HepG2 (cell line): ENCODE data around the gene SLC38A4. TPM values are rescaled to one million over a fixed set of nuclear protein-coding genes. Genes with fewer than 3 reads are reported as not detected.

Experiments
- ATAC-seq: fragments of 200-7000 bp; cut with Tn5 transposase; 3 replicates; pipeline ENCODE4 v1.9.1; 2020; ENCODE audit warnings: mild to moderate bottlenecking, moderate library complexity
- BruUV-seq: library from RNA; stranded (reverse); fragments of 400-500 nt; replicated peaks from 2 replicates; lab custom pipeline; 2021; lab: Mats Ljungman, UMichigan
- CTCF ChIA-PET: fragments of 300-600 bp; formaldehyde crosslinking; extraction: SDS; loops from one replicate; lab custom pipeline; 2021; ENCODE audit warnings: low total read pairs, inconsistent platforms, low intra/inter-chr PET ratio; lab: Yijun Ruan, JAX
- POLR2A ChIA-PET: fragments of 350-600 bp; sonication (Branson Sonifier 250); formaldehyde crosslinking; loops from one replicate; lab custom pipeline; 2020; ENCODE audit warnings: antibody characterized with exemption, inconsistent platforms; lab: Yijun Ruan, JAX
- DNase-seq: peaks from one replicate; pipeline ENCODE4 v3.0.0-alpha.2; 2015; ENCODE audit warnings: low spot score
- FAIRE-seq: peaks from 3 replicates; lab custom pipeline; 2011; peaks lifted over from hg19 to GRCh38; lab: Jason Lieb, UNC
- H2AFZ ChIP-seq: one replicate; pipeline ENCODE4 v1.6.1; 2011; ENCODE audit warnings: low read length, inconsistent platforms
- H3K27ac ChIP-seq: fragments of 300-600 bp; 3 replicates; pipeline ENCODE4 v1.8.0; 2011; ENCODE audit warnings: mixed run types, mild to moderate bottlenecking, mixed read lengths, low read length, inconsistent platforms; ENCODE audit not compliant: insufficient read depth; ENCODE audit errors: extremely low read length
- H3K27me3 ChIP-seq, 2 experiments: fragments of 200-600 bp in 1 of 2; 2 replicates in 1 of 2; 3 replicates in 1 of 2; pipeline versions ENCODE4 v1.6.0 to v1.8.0; 2011; ENCODE audit warnings: low read length in 2 of 2, mild to moderate bottlenecking in 2 of 2, moderate library complexity in 2 of 2, inconsistent platforms in 1 of 2; ENCODE audit not compliant: insufficient read depth in 2 of 2, control insufficient read depth in 1 of 2
- H3K36me3 ChIP-seq, 2 experiments: fragments of 200-600 bp in 1 of 2; replicated peaks in 1 of 2; 2 replicates in 1 of 2; 3 replicates in 1 of 2; pipeline versions ENCODE4 v1.5.1 to v1.8.0; 2011; ENCODE audit warnings: low read length in 2 of 2, inconsistent platforms in 1 of 2; ENCODE audit not compliant: insufficient read depth in 2 of 2, control insufficient read depth in 1 of 2
- H3K4me1 ChIP-seq: 2 replicates; pipeline ENCODE4 v1.5.1; 2012; ENCODE audit warnings: low read length, inconsistent platforms; ENCODE audit not compliant: insufficient read depth
- H3K4me2 ChIP-seq: 2 replicates; pipeline ENCODE4 v1.6.0; 2011; ENCODE audit warnings: low read depth, low read length, inconsistent platforms
- H3K4me3 ChIP-seq, 3 experiments: fragments of 200-600 bp in 1 of 3; sonication (generic), shearing (Covaris generic) in 1 of 3; replicated peaks in 1 of 3; 2 replicates each; pipeline ENCODE4 v1.5.1; 2011 to 2016; ENCODE audit warnings: low read length in 3 of 3, inconsistent platforms in 2 of 3, low read depth in 2 of 3, mild to moderate bottlenecking in 2 of 3, control low read depth in 1 of 3, mixed read lengths in 1 of 3; ENCODE audit not compliant: insufficient read depth in 1 of 3
- H3K79me2 ChIP-seq: one replicate; pipeline ENCODE4 v1.6.1; 2011; ENCODE audit warnings: low read length, inconsistent platforms; ENCODE audit not compliant: insufficient read depth
- H3K9ac ChIP-seq: 2 replicates; pipeline ENCODE4 v1.6.0; 2011; ENCODE audit warnings: mild to moderate bottlenecking, low read depth, low read length, inconsistent platforms; ENCODE audit not compliant: insufficient read depth
- H3K9me3 ChIP-seq: 2 replicates; pipeline ENCODE4 v1.5.1; 2012; ENCODE audit warnings: mild to moderate bottlenecking, low read length
- H4K20me1 ChIP-seq: 2 replicates; pipeline ENCODE4 v1.6.0; 2011; ENCODE audit warnings: inconsistent platforms, mild to moderate bottlenecking, low read length, moderate library complexity; ENCODE audit not compliant: insufficient read depth
- CBX5 ChIP-seq: sonication (generic); formaldehyde crosslinking; IDR thresholded peaks from 2 replicates; pipeline ENCODE4 v1.4.0; 2020; ENCODE audit warnings: missing genetic modification reagents, borderline replicate concordance
- KLF6 ChIP-seq: IDR thresholded peaks from 2 replicates; pipeline ENCODE4 v1.8.0; 2016; ENCODE audit warnings: missing biosample characterization, missing genetic modification reagents
- SUZ12 ChIP-seq: fragments of 150-350 bp; IDR thresholded peaks from 2 replicates; pipeline ENCODE4 v1.6.1; 2014; ENCODE audit warnings: low read depth, low read length
- TBP ChIP-seq: sonication (generic); formaldehyde crosslinking; IDR thresholded peaks from 2 replicates; pipeline ENCODE4 v1.5.0; 2020; ENCODE audit warnings: missing genetic modification reagents
- ZNF367 ChIP-seq: sonication (generic); formaldehyde crosslinking; IDR thresholded peaks from 2 replicates; pipeline ENCODE4 v1.4.0; 2020; ENCODE audit warnings: missing genetic modification reagents, borderline replicate concordance
- ZNF451 ChIP-seq: sonication (generic); formaldehyde crosslinking; IDR thresholded peaks from 2 replicates; pipeline ENCODE4 v1.5.0; 2020; ENCODE audit warnings: mild to moderate bottlenecking, missing genetic modification reagents
- ZNF530 ChIP-seq: sonication (generic); formaldehyde crosslinking; IDR thresholded peaks from 2 replicates; pipeline ENCODE4 v1.5.0; 2020; ENCODE audit warnings: low read depth, mild to moderate bottlenecking, missing genetic modification reagents
- WGBS: methylation state at CpG from one replicate; pipeline ENCODE4 v1.1.6; 2017; ENCODE audit warnings: low lambda C conversion rate; 5-methylcytosine and 5-hydroxymethylcytosine counted together
- in situ Hi-C: cut with HindIII; loops from 2 replicates; pipeline ENCODE4 v1.10.0; 2017; ENCODE audit warnings: low pct_unique_long_range_greater_than_20kb; ENCODE audit not compliant: extremely low pct_ligation_motif_present
- intact Hi-C: fragments of 100-400 bp; cut with micrococcal nuclease; formaldehyde crosslinking; loops from one replicate; pipeline ENCODE4 v1.10.0; 2022; ENCODE audit not compliant: unreplicated experiment
- polyA plus RNA-seq, 8 experiments: library from polyadenylated mRNA; depleted of rRNA in 3 of 8; stranded (reverse) in 7 of 8; unstranded in 1 of 8; fragments of >200 nt; fragmentation: Illumina TruSeq in 4 of 8; extraction: Trizol in 4 of 8; gene quantifications; 2 replicates each; pipeline versions ENCODE4 v1.2.1 to v1.2.3, GENCODE V29; 2011 to 2016; ENCODE audit warnings: low read depth in 4 of 8, missing spikeins in 1 of 8, mixed read lengths in 1 of 8; ENCODE audit not compliant: insufficient read depth in 1 of 8
- total RNA-seq, 5 experiments: library from RNA; depleted of rRNA; stranded (reverse); fragments of >200 nt; fragmentation: Illumina TruSeq; extraction: Trizol; gene quantifications; 2 replicates each; pipeline ENCODE4 v1.2.3, GENCODE V29; 2016; ENCODE audit warnings: low read depth in 1 of 5
- TF ChIP-seq, protein P1 (sequence below): sonication (generic); formaldehyde crosslinking; IDR thresholded peaks from 2 replicates; pipeline ENCODE4 v1.8.0; 2023; ENCODE audit warnings: mild to moderate bottlenecking, missing genetic modification reagents
- TF ChIP-seq, protein P2 (sequence below): sonication (generic); formaldehyde crosslinking; IDR thresholded peaks from 2 replicates; pipeline ENCODE4 v1.4.0; 2020; ENCODE audit warnings: missing genetic modification reagents
- TF ChIP-seq, protein P3 (sequence below): sonication (generic); formaldehyde crosslinking; IDR thresholded peaks from 2 replicates; pipeline ENCODE4 v1.8.1; 2023; ENCODE audit warnings: mild to moderate bottlenecking, moderate library complexity, missing genetic modification reagents

The SLC38A4 gene
- total and polyA plus RNA-seq, 2 of the 13 experiments (the other 11 are each of a cell fraction or from before 2014, with no cell fraction given), result 3.5 to 5.2 TPM

- Histone ChIP-seq H3K9me3 (no peaks in the 10 kb centered on the region), H3K4me3 (no peak overlapping the region), H3K79me2 (no peaks in the 10 kb centered on the region), H3K9ac (no peak overlapping the region), H3K4me1 (no peaks in the 10 kb centered on the region)
- no peak for FAIRE-seq
- no peak for ATAC-seq
- BruUV-seq, result no TSS peak
- TF ChIP-seq ZNF367 (CRISPR knock-in tag) (no peak), ZNF451 (CRISPR knock-in tag) (no peak), ZNF530 (CRISPR knock-in tag) (no peak)
- TF ChIP-seq, all 625 proteins: peak for 0
- H2AFZ ChIP-seq, result no peak overlapping the region
- intact Hi-C loops (no loop called here), in situ Hi-C loops (no loop called here)
- H3K27ac ChIP-seq, result no peak overlapping the region
- H4K20me1 ChIP-seq, result no peaks in the 10 kb centered on the region
- WGBS, result 91% methylated on average over 3 of the region's 3 CpGs
- ChIA-PET POLR2A (no interaction called here), CTCF (no interaction called here)
- no peaks in the 10 kb centered on the region for H3K27me3 ChIP-seq
- no peak for DNase-seq
- no peaks in the 10 kb centered on the region for H3K36me3 ChIP-seq
- H3K4me2 ChIP-seq, result no peak overlapping the region
These were observed 103.2 kb downstream of the SLC38A4 start for GRCh38 chr12:46722394-46723185.

DNA sequence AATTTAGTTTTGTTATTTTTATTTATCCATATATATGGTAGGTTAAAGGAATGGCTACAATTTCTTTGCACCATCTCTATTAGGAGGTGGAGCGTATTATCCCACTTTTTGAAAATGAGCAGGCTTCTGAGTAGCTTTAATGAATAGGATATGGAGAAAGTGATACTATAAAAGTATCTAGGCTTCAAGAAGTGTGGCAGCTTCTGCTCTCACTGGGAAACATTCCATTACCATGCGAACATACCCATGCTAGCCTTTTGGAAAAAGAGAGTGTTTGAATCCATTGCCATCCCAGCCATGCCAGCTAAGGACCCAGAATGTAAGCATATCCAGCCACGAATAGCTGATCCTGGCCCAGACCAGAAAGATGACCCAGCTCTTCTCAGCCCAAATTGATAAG, 107.3 kb downstream of the SLC38A4 start:
- CTCF ChIA-PET, result no interaction called here
- Histone ChIP-seq H3K4me1 (no peaks in the 10 kb centered on the region), H3K9me3 (no peaks in the 10 kb centered on the region), H3K9ac (no peak overlapping the region), H3K79me2 (no peaks in the 10 kb centered on the region), H3K27ac (no peak overlapping the region), H2AFZ (no peak overlapping the region), H4K20me1 (no peaks in the 10 kb centered on the region), H3K4me3 (no peak overlapping the region), H3K4me2 (no peak overlapping the region), H3K27me3 (no peaks in the 10 kb centered on the region), H3K36me3 (no peaks in the 10 kb centered on the region)
- 61% methylated on average over 3 of the region's 3 CpGs for WGBS
- POLR2A ChIA-PET, result no interaction called here
- no peak for ATAC-seq
- in situ Hi-C loops, result no loop called here
- FAIRE-seq, result no peak
- BruUV-seq, result no TSS peak
- intact Hi-C loops, result no loop called here
- DNase-seq, result no peak
- TF ChIP-seq KLF6 (no peak), SUZ12 (no peak), CBX5 (CRISPR knock-in tag) (no peak), TBP (CRISPR knock-in tag) (no peak)
- TF ChIP-seq, protein P1, sequence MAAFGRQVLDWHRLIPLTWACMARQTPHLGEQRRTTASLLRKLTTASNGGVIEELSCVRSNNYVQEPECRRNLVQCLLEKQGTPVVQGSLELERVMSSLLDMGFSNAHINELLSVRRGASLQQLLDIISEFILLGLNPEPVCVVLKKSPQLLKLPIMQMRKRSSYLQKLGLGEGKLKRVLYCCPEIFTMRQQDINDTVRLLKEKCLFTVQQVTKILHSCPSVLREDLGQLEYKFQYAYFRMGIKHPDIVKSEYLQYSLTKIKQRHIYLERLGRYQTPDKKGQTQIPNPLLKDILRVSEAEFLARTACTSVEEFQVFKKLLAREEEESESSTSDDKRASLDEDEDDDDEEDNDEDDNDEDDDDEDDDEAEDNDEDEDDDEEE (CRISPR knock-in tag), result no peak
- TF ChIP-seq, protein P2, sequence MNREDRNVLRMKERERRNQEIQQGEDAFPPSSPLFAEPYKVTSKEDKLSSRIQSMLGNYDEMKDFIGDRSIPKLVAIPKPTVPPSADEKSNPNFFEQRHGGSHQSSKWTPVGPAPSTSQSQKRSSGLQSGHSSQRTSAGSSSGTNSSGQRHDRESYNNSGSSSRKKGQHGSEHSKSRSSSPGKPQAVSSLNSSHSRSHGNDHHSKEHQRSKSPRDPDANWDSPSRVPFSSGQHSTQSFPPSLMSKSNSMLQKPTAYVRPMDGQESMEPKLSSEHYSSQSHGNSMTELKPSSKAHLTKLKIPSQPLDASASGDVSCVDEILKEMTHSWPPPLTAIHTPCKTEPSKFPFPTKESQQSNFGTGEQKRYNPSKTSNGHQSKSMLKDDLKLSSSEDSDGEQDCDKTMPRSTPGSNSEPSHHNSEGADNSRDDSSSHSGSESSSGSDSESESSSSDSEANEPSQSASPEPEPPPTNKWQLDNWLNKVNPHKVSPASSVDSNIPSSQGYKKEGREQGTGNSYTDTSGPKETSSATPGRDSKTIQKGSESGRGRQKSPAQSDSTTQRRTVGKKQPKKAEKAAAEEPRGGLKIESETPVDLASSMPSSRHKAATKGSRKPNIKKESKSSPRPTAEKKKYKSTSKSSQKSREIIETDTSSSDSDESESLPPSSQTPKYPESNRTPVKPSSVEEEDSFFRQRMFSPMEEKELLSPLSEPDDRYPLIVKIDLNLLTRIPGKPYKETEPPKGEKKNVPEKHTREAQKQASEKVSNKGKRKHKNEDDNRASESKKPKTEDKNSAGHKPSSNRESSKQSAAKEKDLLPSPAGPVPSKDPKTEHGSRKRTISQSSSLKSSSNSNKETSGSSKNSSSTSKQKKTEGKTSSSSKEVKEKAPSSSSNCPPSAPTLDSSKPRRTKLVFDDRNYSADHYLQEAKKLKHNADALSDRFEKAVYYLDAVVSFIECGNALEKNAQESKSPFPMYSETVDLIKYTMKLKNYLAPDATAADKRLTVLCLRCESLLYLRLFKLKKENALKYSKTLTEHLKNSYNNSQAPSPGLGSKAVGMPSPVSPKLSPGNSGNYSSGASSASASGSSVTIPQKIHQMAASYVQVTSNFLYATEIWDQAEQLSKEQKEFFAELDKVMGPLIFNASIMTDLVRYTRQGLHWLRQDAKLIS (CRISPR knock-in tag), result no peak
- TF ChIP-seq, protein P3, sequence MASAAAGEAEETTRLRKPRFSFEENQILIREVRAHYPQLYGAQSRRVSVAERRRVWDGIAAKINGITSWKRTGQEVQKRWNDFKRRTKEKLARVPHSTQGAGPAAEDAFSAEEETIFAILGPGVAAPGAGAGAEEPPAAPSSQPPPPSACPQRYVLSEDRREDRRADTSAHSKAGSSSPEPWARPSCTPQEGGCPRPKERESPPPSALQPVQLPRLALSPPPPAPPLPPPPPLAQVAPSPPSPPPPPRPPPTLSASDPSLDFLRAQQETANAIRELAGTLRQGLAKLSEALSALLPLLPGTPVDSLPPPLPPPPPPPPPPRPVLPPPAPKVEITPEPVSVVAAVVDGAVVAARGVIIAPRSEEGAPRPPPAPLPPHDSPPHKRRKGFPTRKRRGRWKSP (CRISPR knock-in tag), result no peak
